GM12873 (cell line): ENCODE data around the gene HPCAL4.

ENCODE experiments used
- TF ChIP-seq, protein P1 (sequence below): IDR thresholded peaks from 2 replicates; pipeline ENCODE4 v1.5.1; 2012; ENCODE audit warnings: low read depth, mild to moderate bottlenecking, moderate library complexity, low read length, control low read depth; ENCODE audit not compliant: insufficient read depth; ENCODE audit errors: missing control alignments

HPCAL4 gene

GRCh38 chr1:39729030-39729429, 37.8 kb upstream of the HPCAL4 start:
- TF ChIP-seq, protein P1, sequence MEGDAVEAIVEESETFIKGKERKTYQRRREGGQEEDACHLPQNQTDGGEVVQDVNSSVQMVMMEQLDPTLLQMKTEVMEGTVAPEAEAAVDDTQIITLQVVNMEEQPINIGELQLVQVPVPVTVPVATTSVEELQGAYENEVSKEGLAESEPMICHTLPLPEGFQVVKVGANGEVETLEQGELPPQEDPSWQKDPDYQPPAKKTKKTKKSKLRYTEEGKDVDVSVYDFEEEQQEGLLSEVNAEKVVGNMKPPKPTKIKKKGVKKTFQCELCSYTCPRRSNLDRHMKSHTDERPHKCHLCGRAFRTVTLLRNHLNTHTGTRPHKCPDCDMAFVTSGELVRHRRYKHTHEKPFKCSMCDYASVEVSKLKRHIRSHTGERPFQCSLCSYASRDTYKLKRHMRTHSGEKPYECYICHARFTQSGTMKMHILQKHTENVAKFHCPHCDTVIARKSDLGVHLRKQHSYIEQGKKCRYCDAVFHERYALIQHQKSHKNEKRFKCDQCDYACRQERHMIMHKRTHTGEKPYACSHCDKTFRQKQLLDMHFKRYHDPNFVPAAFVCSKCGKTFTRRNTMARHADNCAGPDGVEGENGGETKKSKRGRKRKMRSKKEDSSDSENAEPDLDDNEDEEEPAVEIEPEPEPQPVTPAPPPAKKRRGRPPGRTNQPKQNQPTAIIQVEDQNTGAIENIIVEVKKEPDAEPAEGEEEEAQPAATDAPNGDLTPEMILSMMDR, result no peak

DNA sequence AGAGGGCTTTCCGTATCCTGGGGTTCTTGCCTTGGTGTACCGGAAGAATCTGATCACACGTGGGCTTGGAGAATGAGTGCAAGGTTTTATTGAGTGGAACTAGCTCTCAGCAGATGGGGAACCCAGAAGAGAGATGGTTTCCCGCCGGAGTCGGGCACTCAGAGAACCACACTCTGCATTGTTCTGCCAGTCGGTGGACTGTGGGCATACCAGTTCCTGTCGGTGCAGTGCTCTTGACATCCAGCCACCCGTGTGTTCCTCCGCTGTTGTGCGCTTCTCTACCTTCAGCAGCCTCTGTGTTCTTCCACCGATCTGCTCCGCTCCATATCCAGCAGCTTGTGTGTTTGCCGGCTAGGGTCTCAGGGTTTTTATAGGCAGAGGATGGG, 36.7 kb upstream of the HPCAL4 start:
- TF ChIP-seq, protein P1, result no peak

DNA sequence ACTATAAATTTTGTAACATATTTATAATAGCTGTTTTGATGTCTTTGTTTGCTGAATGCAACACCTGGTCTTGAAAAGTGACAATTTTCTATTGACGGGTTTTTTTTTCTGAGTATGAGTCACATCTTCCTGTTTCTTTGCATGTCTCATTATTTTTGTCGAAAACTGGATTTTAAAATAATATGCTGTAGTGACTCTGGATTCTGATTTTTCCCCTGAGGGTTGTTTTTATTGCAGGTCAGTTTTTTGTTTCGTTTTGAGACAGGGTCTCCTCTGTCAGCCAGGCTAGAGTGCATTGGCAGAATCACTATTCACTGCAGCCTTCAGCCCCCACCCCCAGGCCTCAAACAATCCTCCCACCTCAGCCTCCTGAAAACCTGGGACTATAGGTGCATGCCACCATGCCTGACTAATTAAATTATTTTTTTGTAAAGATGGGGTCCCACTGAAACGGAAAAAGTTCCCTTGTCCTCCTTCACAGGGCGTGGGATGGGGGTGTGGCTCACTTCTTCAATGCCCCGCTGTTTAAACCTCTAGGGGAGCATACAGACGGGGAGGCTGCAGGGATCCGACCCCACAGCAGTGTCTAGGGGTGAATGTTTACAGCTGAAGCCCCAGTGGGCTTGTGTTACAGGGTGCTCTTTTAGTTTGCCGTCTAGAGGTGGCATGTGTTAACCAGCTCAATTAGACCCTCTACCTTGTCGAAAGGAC, 36.1 kb upstream of the HPCAL4 start:
- TF ChIP-seq, protein P1, result no peak

DNA sequence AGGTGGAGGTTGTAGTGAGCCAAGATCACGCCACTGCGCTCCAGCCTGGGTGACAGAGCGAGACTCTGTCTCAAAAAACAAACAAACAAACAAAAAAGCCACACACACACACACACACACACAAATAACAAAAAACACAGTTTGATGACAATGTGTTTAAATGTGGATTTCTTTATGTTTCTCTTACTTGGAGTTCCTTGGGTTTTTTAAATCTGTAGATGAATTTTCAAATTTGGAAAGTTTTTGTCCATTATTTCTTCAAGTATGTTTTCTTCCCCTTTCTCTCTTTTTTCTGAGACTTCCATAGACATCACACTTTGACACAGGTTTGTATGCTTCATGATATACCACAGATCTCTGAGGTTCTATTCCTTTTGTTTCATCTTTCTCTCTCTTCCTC, 35.4 kb upstream of the HPCAL4 start:
- TF ChIP-seq, protein P1, result no peak

GRCh38 chr1:39722495-39722894, 31.3 kb upstream of the HPCAL4 start:
- TF ChIP-seq, protein P1, result no peak

DNA sequence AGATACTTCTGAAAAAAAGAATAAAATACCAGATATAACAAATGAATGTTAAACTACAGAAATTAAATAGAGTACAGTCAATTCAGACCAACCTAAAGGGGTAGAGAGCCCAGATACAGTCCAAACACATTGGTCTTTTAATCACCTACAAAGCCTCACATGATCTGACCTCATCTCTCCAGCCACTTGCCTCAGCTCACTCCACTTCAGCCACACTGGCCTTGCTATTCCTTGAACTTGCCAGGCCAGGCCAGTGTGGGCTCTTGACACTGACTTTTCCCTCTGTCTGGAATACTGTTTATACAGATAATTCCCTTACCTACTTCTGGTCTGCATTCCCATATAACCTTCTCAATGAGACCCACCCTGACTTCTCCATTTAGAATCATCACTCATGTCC, 30.4 kb upstream of the HPCAL4 start:
- TF ChIP-seq, protein P1, result no peak

- TF ChIP-seq, protein P1, result peak; percentile 44
Observed at GRCh38 chr1:39720094-39720999, 29.1 kb upstream of the HPCAL4 start.
